ENCODE measurements around the gene MYBPC2. TPM values are rescaled to one million over a fixed set of nuclear protein-coding genes. Genes with fewer than 3 reads are reported as not detected.

The MYBPC2 gene
- total RNA-seq, 6 donors from 2014 or later: 0.09 to 0.17 TPM; not detected in 4

DNA sequence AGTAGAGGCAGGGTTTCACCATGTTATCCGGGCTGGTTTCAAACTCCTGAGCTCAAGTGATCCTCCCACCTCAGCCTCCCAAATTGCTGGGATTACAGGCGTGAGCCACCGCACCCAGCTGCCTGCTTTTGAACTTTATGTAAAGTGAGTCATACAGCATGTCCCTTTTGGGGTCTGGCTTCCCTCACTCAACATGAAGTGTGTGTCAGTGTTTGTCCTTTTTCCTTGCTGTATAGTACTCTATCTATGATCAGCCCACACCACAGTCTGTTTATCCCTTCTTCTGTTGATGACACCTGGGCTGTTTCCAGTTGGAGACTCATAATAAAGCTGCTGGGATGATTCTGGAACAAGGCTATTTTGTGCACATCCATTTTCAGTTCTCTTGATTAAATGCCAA, 11.9 kb upstream of the MYBPC2 start:
- TF ChIP-seq POLR2AphosphoS5 (IDR thresholded peaks at IDR 0.05) (no peak), POLR2A (IDR thresholded peaks at IDR 0.05) (no peak), EP300 (IDR thresholded peaks at IDR 0.05) (no peak)
- TF ChIP-seq, protein P1, sequence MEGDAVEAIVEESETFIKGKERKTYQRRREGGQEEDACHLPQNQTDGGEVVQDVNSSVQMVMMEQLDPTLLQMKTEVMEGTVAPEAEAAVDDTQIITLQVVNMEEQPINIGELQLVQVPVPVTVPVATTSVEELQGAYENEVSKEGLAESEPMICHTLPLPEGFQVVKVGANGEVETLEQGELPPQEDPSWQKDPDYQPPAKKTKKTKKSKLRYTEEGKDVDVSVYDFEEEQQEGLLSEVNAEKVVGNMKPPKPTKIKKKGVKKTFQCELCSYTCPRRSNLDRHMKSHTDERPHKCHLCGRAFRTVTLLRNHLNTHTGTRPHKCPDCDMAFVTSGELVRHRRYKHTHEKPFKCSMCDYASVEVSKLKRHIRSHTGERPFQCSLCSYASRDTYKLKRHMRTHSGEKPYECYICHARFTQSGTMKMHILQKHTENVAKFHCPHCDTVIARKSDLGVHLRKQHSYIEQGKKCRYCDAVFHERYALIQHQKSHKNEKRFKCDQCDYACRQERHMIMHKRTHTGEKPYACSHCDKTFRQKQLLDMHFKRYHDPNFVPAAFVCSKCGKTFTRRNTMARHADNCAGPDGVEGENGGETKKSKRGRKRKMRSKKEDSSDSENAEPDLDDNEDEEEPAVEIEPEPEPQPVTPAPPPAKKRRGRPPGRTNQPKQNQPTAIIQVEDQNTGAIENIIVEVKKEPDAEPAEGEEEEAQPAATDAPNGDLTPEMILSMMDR (IDR thresholded peaks at IDR 0.05): no peak
- Histone ChIP-seq H3K4me3 (no peak overlapping the region), H3K27ac (no peak overlapping the region), H3K36me3 (no peaks in the 10 kb centered on the region), H3K9me3 (no peaks in the 10 kb centered on the region), H3K4me1 (peaks cover 0 to 9% (median 3%) of the 10 kb centered on the region in 4 donors), H3K27me3 (peaks cover 0 to 12% (median 5%) of the 10 kb centered on the region in 4 donors)
- no peak for ATAC-seq (ENCODE audit: low FRiP score in 2 of 2)
- DNase-seq: no peak
- 78 to 79% methylated on average over 3 of the region's 3 CpGs for WGBS, 2 donors

DNA sequence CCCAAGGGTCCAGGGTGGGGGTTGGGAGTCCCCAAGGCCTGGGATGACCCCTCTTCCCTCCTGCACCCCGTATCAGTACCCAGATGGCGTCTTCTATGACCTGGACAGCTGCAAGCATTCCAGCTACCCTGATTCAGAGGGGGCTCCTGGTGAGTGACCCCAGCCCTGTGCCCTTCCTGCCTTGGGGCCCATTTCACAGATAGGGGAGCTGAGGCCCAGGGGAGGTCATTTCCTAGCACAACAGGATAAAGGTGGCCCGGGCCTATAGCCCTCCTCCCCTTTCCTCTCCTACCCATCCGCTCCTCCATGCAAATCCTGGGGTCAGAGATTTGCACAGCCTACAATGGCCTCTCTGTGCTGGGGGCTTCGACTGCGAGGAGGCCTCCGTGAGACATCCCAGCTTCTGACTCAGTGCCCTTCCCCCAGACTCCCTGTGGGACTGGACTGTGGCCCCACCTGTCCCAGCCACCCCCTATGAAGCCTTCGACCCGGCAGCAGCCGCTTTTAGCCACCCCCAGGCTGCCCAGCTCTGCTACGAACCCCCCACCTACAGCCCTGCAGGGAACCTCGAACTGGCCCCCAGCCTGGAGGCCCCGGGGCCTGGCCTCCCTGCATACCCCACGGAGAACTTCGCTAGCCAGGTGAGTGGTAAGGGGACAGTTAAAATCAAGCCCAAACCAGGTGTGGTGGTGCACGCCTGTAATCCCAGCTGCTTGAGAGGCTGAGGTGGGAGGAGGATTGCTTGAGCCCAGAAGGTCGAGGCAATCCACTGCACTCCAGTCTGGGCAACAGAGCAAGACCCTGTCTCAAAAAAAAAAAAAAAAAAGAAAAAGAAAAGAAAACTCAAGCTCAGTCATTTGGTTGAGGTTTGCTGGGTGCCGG, 10.1 kb upstream of the MYBPC2 start:
- ATAC-seq (ENCODE audit: low FRiP score in 2 of 2) (no peak), DNase-seq (peak in 1 of 2 donors; percentile 63)
- TF ChIP-seq EP300 (IDR thresholded peaks at IDR 0.05): no peak
- WGBS, 2 donors: 84 to 91% methylated on average over 17 to 18 of the region's 18 CpGs
- H3K27ac ChIP-seq: no peak overlapping the region
- peaks cover 2 to 6% (median 4%) of the 10 kb centered on the region in 4 donors for H3K4me1 ChIP-seq
- peaks cover 0 to 12% (median 5%) of the 10 kb centered on the region in 4 donors for H3K27me3 ChIP-seq
- no peaks in the 10 kb centered on the region for H3K36me3 ChIP-seq
- no peak overlapping the region for H3K4me3 ChIP-seq
- H3K9me3 ChIP-seq: no peaks in the 10 kb centered on the region

DNA sequence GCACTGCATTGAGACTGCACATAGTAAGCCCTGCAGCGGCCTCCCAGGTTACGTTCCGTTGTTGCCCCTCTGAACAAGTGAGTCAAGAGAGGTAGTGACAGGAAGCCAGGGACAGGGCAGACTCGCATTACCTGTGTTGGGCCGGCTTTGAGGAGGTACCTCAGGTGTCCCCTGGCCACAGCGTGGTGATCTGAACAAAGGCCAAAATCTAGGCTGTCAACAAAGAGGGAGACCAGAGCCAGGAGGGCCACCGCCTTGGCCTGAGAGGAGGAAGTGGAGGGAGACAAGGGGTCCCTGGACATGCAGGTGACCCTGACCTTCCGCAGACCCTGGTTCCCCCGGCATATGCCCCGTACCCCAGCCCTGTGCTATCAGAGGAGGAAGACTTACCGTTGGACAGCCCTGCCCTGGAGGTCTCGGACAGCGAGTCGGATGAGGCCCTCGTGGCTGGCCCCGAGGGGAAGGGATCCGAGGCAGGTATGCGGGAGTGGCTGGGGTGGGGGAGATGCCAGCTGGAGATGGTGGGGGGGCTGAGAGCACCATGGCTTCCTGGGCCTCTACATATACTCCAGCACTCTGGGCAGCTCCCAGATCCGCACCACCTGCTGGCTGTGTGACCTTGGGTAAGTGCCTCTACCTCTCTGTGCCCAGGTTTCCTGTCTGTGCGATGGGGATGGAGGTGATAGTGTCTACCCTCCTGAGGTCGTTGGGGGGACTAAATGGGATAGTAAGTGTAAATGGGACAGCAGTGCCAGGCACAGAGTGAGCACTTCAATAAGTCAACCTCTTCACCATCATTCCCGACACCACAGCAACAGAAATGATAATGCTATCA, 9.2 kb upstream of the MYBPC2 start:
- WGBS, 2 donors: 77 to 84% methylated on average over 8 to 21 of the region's 22 CpGs
- peak in 1 of 2 donors; percentile 39 for DNase-seq
- TF ChIP-seq, protein P1 (IDR thresholded peaks at IDR 0.05): no peak
- no peak for TF ChIP-seq POLR2AphosphoS5 (IDR thresholded peaks at IDR 0.05)
- H3K27ac ChIP-seq: no peak overlapping the region
- H3K9me3 ChIP-seq: no peaks in the 10 kb centered on the region
- H3K36me3 ChIP-seq: no peaks in the 10 kb centered on the region
- no peak overlapping the region for H3K4me3 ChIP-seq
- peaks cover 0 to 10% (median 2%) of the 10 kb centered on the region in 4 donors for H3K27me3 ChIP-seq
- peaks cover 4 to 10% (median 7%) of the 10 kb centered on the region in 4 donors for H3K4me1 ChIP-seq
- ATAC-seq (ENCODE audit: low FRiP score in 2 of 2): no peak

DNA sequence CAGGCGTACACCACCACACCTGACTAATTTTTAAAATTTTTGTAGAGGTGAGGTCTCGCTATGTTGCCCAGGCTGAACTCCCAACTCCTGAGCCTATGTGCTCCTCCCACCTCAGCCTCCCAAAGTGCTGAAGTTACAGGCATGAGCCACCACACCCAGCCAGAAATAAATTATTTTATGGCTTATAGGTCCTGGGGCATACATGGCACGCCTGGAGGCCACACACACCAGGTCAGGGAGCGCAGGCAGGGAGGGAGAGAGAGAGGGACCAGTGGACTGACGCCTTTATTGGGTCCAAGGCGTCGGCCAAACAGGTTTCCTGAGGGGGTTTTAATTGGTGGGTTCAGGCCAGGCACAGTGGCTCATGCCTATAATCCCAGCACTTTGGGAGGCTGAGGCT, 7.1 kb upstream of the MYBPC2 start:
- H3K27me3 ChIP-seq: no peaks in the 10 kb centered on the region
- no peak for TF ChIP-seq POLR2AphosphoS5 (IDR thresholded peaks at IDR 0.05)
- TF ChIP-seq, protein P1 (IDR thresholded peaks at IDR 0.05): no peak
- no peak for TF ChIP-seq POLR2A (IDR thresholded peaks at IDR 0.05)
- TF ChIP-seq EP300 (IDR thresholded peaks at IDR 0.05): no peak
- DNase-seq: no peak
- H3K4me3 ChIP-seq: no peak overlapping the region
- H3K4me1 ChIP-seq: peaks cover 0 to 12% (median 5%) of the 10 kb centered on the region in 4 donors
- H3K27ac ChIP-seq: no peak overlapping the region
- no peaks in the 10 kb centered on the region for H3K36me3 ChIP-seq
- 74 to 84% methylated on average over 7 of the region's 7 CpGs for WGBS, 2 donors
- no peaks in the 10 kb centered on the region for H3K9me3 ChIP-seq
- no peak for ATAC-seq (ENCODE audit: low FRiP score in 2 of 2)

DNA sequence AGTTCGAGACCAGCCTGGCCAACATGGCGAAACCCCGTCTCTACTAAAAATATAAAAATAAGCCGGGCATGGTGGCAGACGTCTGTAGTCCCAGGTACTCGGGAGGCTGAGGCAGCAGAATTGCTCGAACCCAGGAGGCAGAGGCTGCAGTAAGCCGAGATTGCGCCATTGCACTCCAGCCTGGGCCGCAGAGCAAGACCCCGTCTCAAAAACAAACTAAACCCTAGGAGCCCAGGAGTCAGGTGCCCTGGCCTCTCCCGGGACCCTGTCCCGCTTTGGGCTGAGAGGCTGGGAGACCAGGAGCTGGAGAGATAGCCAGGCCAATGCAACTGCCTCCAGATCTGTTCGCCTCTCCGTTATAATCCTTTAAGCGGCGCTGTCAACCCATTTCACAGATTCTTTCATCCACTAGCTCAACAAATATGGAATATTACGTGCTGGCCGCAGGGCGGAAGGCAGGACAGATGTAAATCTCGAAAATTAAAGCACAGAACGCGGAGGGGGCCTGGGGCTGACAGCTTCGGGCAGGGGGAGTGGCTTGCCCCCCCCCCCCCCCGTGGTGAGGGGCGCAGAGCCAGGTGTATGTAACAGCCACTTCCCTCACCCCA, 5.3 kb upstream of the MYBPC2 start:
- Histone ChIP-seq H3K9me3 (no peaks in the 10 kb centered on the region), H3K27ac (peak overlapping the region in 2 of 4 donors; percentile 70 to 83), H3K4me3 (peak overlapping the region in 3 of 4 donors; percentile 21 to 31 (median 24)), H3K36me3 (no peaks in the 10 kb centered on the region), H3K27me3 (no peaks in the 10 kb centered on the region), H3K4me1 (peaks cover 4 to 28% (median 18%) of the 10 kb centered on the region in 4 donors)
- TF ChIP-seq POLR2AphosphoS5 (IDR thresholded peaks at IDR 0.05) (no peak), POLR2A (IDR thresholded peaks at IDR 0.05) (no peak), EP300 (IDR thresholded peaks at IDR 0.05) (no peak)
- TF ChIP-seq, protein P1 (IDR thresholded peaks at IDR 0.05): no peak
- ATAC-seq (ENCODE audit: low FRiP score in 2 of 2): no peak
- no peak for DNase-seq
- 78 to 85% methylated on average over 26 of the region's 26 CpGs for WGBS, 2 donors

Measured in upper lobe of left lung (tissue), 6 donors.